Fibroblast of lung (primary cell): ENCODE measurements around the gene XIRP2. TPM values are rescaled to one million over a fixed set of nuclear protein-coding genes. Genes with fewer than 3 reads are reported as not detected.

ENCODE experiments used
- DNase-seq, 2 donors: peaks; one replicate each; pipeline versions ENCODE4 v3.0.0 to v3.0.0-alpha.2; 2010; ENCODE audit warnings: low read depth in 2 of 2
- H2AFZ ChIP-seq: 2 replicates; pipeline ENCODE4 v1.5.1; 2012; ENCODE audit warnings: low read length, control low read depth, inconsistent platforms
- H3K27ac ChIP-seq: 2 replicates; pipeline ENCODE4 v1.5.1; 2011; ENCODE audit warnings: low read length, control low read depth; ENCODE audit not compliant: insufficient read depth
- H3K27me3 ChIP-seq: 2 replicates; pipeline ENCODE4 v1.5.1; 2011; ENCODE audit warnings: mild to moderate bottlenecking, low read length; ENCODE audit not compliant: control insufficient read depth, insufficient read depth
- H3K36me3 ChIP-seq: 2 replicates; pipeline ENCODE4 v1.5.1; 2011; ENCODE audit warnings: low read length; ENCODE audit not compliant: control insufficient read depth, insufficient read depth
- H3K4me1 ChIP-seq: 2 replicates; pipeline ENCODE4 v1.5.1; 2011; ENCODE audit warnings: low read length; ENCODE audit not compliant: control insufficient read depth, insufficient read depth; ENCODE audit errors: extremely low read depth
- H3K4me2 ChIP-seq: 2 replicates; pipeline ENCODE4 v1.5.1; 2011; ENCODE audit warnings: low read length, control low read depth; ENCODE audit not compliant: insufficient read depth; ENCODE audit errors: extremely low read depth
- H3K4me3 ChIP-seq, 4 experiments: fragments of 200-600 bp in 1 of 4; sonication (generic) in 1 of 4; replicated peaks in 1 of 4; 2 replicates each; pipeline ENCODE4 v1.5.1; 2011 to 2016; ENCODE audit warnings: low read length in 4 of 4, low read depth in 3 of 4, mild to moderate bottlenecking in 3 of 4, control low read depth in 2 of 4, inconsistent platforms in 1 of 4, mixed read lengths in 1 of 4; ENCODE audit not compliant: insufficient read depth in 1 of 4; ENCODE audit errors: control extremely low read depth in 1 of 4
- H3K79me2 ChIP-seq: 2 replicates; pipeline ENCODE4 v1.5.1; 2012; ENCODE audit warnings: mild to moderate bottlenecking, low read length, inconsistent platforms; ENCODE audit not compliant: control insufficient read depth, insufficient read depth
- H3K9ac ChIP-seq: 2 replicates; pipeline ENCODE4 v1.5.1; 2011; ENCODE audit warnings: mild to moderate bottlenecking, low read length, control low read depth; ENCODE audit not compliant: insufficient read depth
- H3K9me3 ChIP-seq: 2 replicates; pipeline ENCODE4 v1.5.1; 2012; ENCODE audit warnings: low read depth, low read length; ENCODE audit not compliant: control insufficient read depth, insufficient read depth
- H4K20me1 ChIP-seq: 2 replicates; pipeline ENCODE4 v1.5.1; 2011; ENCODE audit warnings: low read length; ENCODE audit not compliant: control insufficient read depth, insufficient read depth; ENCODE audit errors: extremely low read depth
- EZH2 ChIP-seq: IDR thresholded peaks from 2 replicates; pipeline ENCODE4 v1.5.1; 2012; ENCODE audit warnings: low read length, control low read depth, mild to moderate bottlenecking; ENCODE audit errors: missing control alignments
- polyA plus RNA-seq, 2 donors: library from polyadenylated mRNA; depleted of rRNA in 1 of 2; stranded (reverse) in 1 of 2; unstranded in 1 of 2; fragments of >200 nt; gene quantifications; 2 replicates each; pipeline ENCODE4 v1.2.1, GENCODE V29; 2011 to 2012; ENCODE audit warnings: missing spikeins in 1 of 2
- total RNA-seq: library from RNA; depleted of rRNA; stranded (reverse); fragments of >200 nt; gene quantifications from 2 replicates; pipeline ENCODE4 v1.2.1, GENCODE V29; 2014
- TF ChIP-seq, protein P1 (sequence below), 2 donors: IDR thresholded peaks in 1 of 2; conservative IDR thresholded peaks in 1 of 2; 1 replicate in 1 of 2; 2 replicates in 1 of 2; pipeline ENCODE4 v1.5.1; 2011 to 2012; ENCODE audit warnings: low read length in 2 of 2, control low read depth in 1 of 2, inconsistent platforms in 1 of 2, low read depth in 1 of 2, mild to moderate bottlenecking in 1 of 2

The XIRP2 gene
- total and polyA plus RNA-seq, 2 donors (not counting 1 experiment from before 2014, with no cell fraction given) = 1.1 to 2.0 TPM

DNA sequence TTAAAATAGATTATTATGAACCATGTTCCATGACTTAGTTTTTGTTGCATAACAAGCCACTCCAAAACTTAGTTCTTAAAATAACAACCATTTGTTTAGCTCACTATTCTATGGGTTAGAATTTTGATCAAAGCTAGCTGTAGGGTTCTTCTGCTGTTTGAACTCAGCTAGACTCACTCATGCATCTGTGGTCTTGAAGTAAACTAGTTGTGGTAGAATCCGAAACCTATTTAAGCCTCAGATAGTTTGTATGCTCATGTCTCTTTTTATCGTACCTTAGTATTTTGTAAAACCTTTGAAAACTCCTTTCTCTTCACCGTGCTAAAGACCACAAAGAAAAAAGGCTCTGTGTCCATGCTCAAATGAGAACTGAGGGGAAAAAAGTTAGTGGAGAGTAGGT lies 166.6 kb downstream of the XIRP2 start:
- no peaks in the 10 kb centered on the region for H4K20me1 ChIP-seq
- no peaks in the 10 kb centered on the region for H3K4me1 ChIP-seq
- H3K4me3 ChIP-seq = no peak overlapping the region
- H3K9ac ChIP-seq = no peak overlapping the region
- no peak for DNase-seq
- no peaks in the 10 kb centered on the region for H3K27me3 ChIP-seq
- no peaks in the 10 kb centered on the region for H3K36me3 ChIP-seq
- no peak overlapping the region for H2AFZ ChIP-seq
- no peak overlapping the region for H3K27ac ChIP-seq
- H3K4me2 ChIP-seq = no peak overlapping the region
- TF ChIP-seq, protein P1, sequence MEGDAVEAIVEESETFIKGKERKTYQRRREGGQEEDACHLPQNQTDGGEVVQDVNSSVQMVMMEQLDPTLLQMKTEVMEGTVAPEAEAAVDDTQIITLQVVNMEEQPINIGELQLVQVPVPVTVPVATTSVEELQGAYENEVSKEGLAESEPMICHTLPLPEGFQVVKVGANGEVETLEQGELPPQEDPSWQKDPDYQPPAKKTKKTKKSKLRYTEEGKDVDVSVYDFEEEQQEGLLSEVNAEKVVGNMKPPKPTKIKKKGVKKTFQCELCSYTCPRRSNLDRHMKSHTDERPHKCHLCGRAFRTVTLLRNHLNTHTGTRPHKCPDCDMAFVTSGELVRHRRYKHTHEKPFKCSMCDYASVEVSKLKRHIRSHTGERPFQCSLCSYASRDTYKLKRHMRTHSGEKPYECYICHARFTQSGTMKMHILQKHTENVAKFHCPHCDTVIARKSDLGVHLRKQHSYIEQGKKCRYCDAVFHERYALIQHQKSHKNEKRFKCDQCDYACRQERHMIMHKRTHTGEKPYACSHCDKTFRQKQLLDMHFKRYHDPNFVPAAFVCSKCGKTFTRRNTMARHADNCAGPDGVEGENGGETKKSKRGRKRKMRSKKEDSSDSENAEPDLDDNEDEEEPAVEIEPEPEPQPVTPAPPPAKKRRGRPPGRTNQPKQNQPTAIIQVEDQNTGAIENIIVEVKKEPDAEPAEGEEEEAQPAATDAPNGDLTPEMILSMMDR (conservative IDR thresholded peaks at IDR 0.05 in 1 of 2, IDR thresholded peaks at IDR 0.05 in 1 of 2; ENCODE audit: low read depth in 1 of 2, low read length in 2 of 2) = no peak
- no peak for TF ChIP-seq EZH2
- no peaks in the 10 kb centered on the region for H3K9me3 ChIP-seq
- H3K79me2 ChIP-seq = no peaks in the 10 kb centered on the region

DNA sequence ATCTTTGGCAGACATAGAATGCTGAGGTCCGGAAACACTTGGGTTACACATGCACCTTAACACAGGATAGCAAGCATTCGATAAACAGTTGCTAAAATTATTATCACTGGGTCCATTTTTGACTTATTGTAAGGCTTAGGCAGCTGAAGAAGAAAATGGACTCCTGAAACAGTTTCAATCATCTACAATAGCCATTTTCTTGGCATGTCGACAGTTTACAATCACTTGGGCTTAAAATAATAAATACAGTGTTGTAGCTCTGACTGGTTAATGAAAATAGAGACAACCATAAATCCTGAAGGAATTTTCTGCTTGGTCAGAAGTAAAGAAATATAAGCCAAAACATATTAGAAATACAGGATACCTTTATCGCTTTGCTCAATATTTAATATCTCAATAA lies 169.2 kb downstream of the XIRP2 start:
- TF ChIP-seq, protein P1 (conservative IDR thresholded peaks at IDR 0.05 in 1 of 2, IDR thresholded peaks at IDR 0.05 in 1 of 2; ENCODE audit: low read depth in 1 of 2, low read length in 2 of 2) = no peak
- no peak for TF ChIP-seq EZH2
- Histone ChIP-seq H3K9ac (no peak overlapping the region), H3K9me3 (no peaks in the 10 kb centered on the region), H2AFZ (no peak overlapping the region), H3K4me2 (no peak overlapping the region), H3K4me1 (no peaks in the 10 kb centered on the region), H3K27ac (no peak overlapping the region), H3K4me3 (no peak overlapping the region), H4K20me1 (no peaks in the 10 kb centered on the region), H3K79me2 (no peaks in the 10 kb centered on the region), H3K27me3 (no peaks in the 10 kb centered on the region), H3K36me3 (no peaks in the 10 kb centered on the region)
- DNase-seq = peak; percentile 5 to 76

DNA sequence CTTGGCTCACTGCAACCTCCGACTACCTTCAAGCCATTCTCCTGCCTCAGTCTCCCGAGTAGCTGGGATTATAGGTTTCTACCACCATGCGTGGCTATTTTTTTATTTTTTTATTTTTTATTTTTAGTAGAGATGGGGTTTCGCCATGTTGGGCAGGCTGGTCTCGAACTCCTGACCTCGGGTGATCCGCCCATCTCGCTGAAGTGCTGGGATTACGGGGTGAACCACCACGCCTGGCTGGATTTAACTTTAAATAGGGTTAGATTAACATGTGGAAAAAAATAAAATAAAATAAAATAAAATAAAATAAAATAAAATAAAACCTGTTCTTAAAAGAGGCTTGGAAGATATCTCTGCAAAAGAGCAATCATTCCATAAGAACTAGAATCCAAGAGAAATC lies 170.9 kb downstream of the XIRP2 start:
- TF ChIP-seq, protein P1 (conservative IDR thresholded peaks at IDR 0.05 in 1 of 2, IDR thresholded peaks at IDR 0.05 in 1 of 2; ENCODE audit: low read depth in 1 of 2, low read length in 2 of 2) = no peak
- TF ChIP-seq EZH2 = no peak
- H3K27me3 ChIP-seq = no peaks in the 10 kb centered on the region
- no peak for DNase-seq
- H4K20me1 ChIP-seq = no peaks in the 10 kb centered on the region
- H2AFZ ChIP-seq = no peak overlapping the region
- H3K27ac ChIP-seq = no peak overlapping the region
- no peaks in the 10 kb centered on the region for H3K4me1 ChIP-seq
- no peaks in the 10 kb centered on the region for H3K9me3 ChIP-seq
- no peak overlapping the region for H3K9ac ChIP-seq
- H3K79me2 ChIP-seq = no peaks in the 10 kb centered on the region
- H3K4me3 ChIP-seq = no peak overlapping the region
- no peaks in the 10 kb centered on the region for H3K36me3 ChIP-seq
- H3K4me2 ChIP-seq = no peak overlapping the region
